ENCODE results near the gene SKOR1. TPM values are rescaled to one million over a fixed set of nuclear protein-coding genes. Genes with fewer than 3 reads are reported as not detected.

The SKOR1 gene
- polyA plus RNA-seq, 1 of the 3 experiments (the other 2 are of a cell fraction) = 0.26 TPM

- DNase-seq = no peak
- TF ChIP-seq POLR2AphosphoS5 (IDR thresholded peaks at IDR 0.05; ENCODE audit: low read depth, low read length) (no peak), ELF1 (IDR thresholded peaks at IDR 0.05) (no peak), TCF12 (IDR thresholded peaks at IDR 0.05) (no peak), RXRA (IDR thresholded peaks at IDR 0.05; ENCODE audit: borderline replicate concordance, low read depth) (no peak)
Measured at GRCh38 chr15:67819636-67820035, 5.7 kb upstream of the SKOR1 start.

GRCh38 chr15:67820122-67820991 is 5.0 kb upstream of the SKOR1 start:
- DNase-seq = no peak
- no peak overlapping the region for H3K9ac ChIP-seq
- H4K20me1 ChIP-seq (ENCODE audit: insufficient read depth) = no peaks in the 10 kb centered on the region
- H3F3A ChIP-seq (replicated peaks; ENCODE audit: insufficient read depth) = no peaks in the 10 kb centered on the region
- H3K4me3 ChIP-seq (ENCODE audit: low read depth in 2 of 2, low read length in 1 of 2) = no peak overlapping the region
- no peaks in the 10 kb centered on the region for H3K79me2 ChIP-seq (ENCODE audit: insufficient read depth)
- H3K4me2 ChIP-seq = no peak overlapping the region
- no peaks in the 10 kb centered on the region for H3K36me3 ChIP-seq (replicated peaks in 1 of 2; ENCODE audit: control insufficient read depth in 1 of 2, insufficient read depth in 2 of 2, low read length in 1 of 2)
- no peak overlapping the region for H2AFZ ChIP-seq (ENCODE audit: low read depth)
- TF ChIP-seq ELF1 (IDR thresholded peaks at IDR 0.05) (no peak), RAD21 (IDR thresholded peaks at IDR 0.05; ENCODE audit: low read length) (no peak), NFIC (IDR thresholded peaks at IDR 0.05; ENCODE audit: borderline replicate concordance) (no peak), NRF1 (IDR thresholded peaks at IDR 0.05; ENCODE audit: low read depth, low read length) (no peak), RXRA (IDR thresholded peaks at IDR 0.05; ENCODE audit: borderline replicate concordance, low read depth) (no peak), RFX5 (IDR thresholded peaks at IDR 0.05; ENCODE audit: low read length) (no peak), MEF2A (IDR thresholded peaks at IDR 0.05; ENCODE audit: borderline replicate concordance, low read depth) (no peak)
- TF ChIP-seq, protein P1, sequence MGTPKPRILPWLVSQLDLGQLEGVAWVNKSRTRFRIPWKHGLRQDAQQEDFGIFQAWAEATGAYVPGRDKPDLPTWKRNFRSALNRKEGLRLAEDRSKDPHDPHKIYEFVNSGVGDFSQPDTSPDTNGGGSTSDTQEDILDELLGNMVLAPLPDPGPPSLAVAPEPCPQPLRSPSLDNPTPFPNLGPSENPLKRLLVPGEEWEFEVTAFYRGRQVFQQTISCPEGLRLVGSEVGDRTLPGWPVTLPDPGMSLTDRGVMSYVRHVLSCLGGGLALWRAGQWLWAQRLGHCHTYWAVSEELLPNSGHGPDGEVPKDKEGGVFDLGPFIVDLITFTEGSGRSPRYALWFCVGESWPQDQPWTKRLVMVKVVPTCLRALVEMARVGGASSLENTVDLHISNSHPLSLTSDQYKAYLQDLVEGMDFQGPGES (IDR thresholded peaks at IDR 0.05; ENCODE audit: low read depth, low read length) = no peak
- TF ChIP-seq, protein P2, sequence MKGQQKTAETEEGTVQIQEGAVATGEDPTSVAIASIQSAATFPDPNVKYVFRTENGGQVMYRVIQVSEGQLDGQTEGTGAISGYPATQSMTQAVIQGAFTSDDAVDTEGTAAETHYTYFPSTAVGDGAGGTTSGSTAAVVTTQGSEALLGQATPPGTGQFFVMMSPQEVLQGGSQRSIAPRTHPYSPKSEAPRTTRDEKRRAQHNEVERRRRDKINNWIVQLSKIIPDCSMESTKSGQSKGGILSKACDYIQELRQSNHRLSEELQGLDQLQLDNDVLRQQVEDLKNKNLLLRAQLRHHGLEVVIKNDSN (IDR thresholded peaks at IDR 0.05; ENCODE audit: borderline replicate concordance, low read depth) = no peak
- CTCF ChIA-PET = interaction anchor here (1.0 to 2.2 kb wide), 3 partner anchors 11 to 363 kb away, joined by 3 to 4 read pairs (median 4); no protein-coding TSS in a partner anchor
- no peaks in the 10 kb centered on the region for H3K9me2 ChIP-seq
- H3K27ac ChIP-seq (ENCODE audit: low read depth in 2 of 2, low read length in 1 of 2) = no peak overlapping the region
- peaks cover 0 to 22% of the 10 kb centered on the region in 2 experiments; a peak in 2 of 4 replicates for H3K4me1 ChIP-seq (ENCODE audit: control insufficient read depth in 1 of 2, insufficient read depth in 2 of 2, low read depth in 1 of 2, low read length in 1 of 2)
- 94% methylated on average over 44 of the region's 50 CpGs for WGBS (ENCODE audit: low lambda C conversion rate)
- H3K27me3 ChIP-seq (ENCODE audit: insufficient read depth) = peaks cover 36% of the 10 kb centered on the region
- H3K9me3 ChIP-seq = no peaks in the 10 kb centered on the region
- POLR2A ChIA-PET = no interaction called here

More at GRCh38 chr15:67819636-67820035, 5.7 kb upstream of the SKOR1 start:
- Histone ChIP-seq H3K79me2 (ENCODE audit: insufficient read depth) (no peaks in the 10 kb centered on the region), H2AFZ (ENCODE audit: low read depth) (no peak overlapping the region), H3K4me3 (ENCODE audit: low read depth in 2 of 2, low read length in 1 of 2) (no peak overlapping the region), H3K4me2 (no peak overlapping the region), H3K4me1 (ENCODE audit: control insufficient read depth in 1 of 2, insufficient read depth in 2 of 2, low read depth in 1 of 2, low read length in 1 of 2) (peaks cover 0 to 20% of the 10 kb centered on the region in 2 experiments; a peak in 2 of 4 replicates), H3K9me2 (no peaks in the 10 kb centered on the region), H4K20me1 (ENCODE audit: insufficient read depth) (no peaks in the 10 kb centered on the region), H3K27me3 (ENCODE audit: insufficient read depth) (peaks cover 31% of the 10 kb centered on the region), H3K9me3 (no peaks in the 10 kb centered on the region), H3F3A (replicated peaks; ENCODE audit: insufficient read depth) (no peaks in the 10 kb centered on the region), H3K36me3 (replicated peaks in 1 of 2; ENCODE audit: control insufficient read depth in 1 of 2, insufficient read depth in 2 of 2, low read length in 1 of 2) (no peaks in the 10 kb centered on the region), H3K27ac (ENCODE audit: low read depth in 2 of 2, low read length in 1 of 2) (no peak overlapping the region), H3K9ac (no peak overlapping the region)
- ChIA-PET CTCF (interaction anchor here (2.2 kb wide), 1 partner anchor 16 kb away, joined by 4 read pairs; no protein-coding TSS in a partner anchor), POLR2A (no interaction called here)
- 92% methylated on average over 13 of the region's 19 CpGs for WGBS (ENCODE audit: low lambda C conversion rate)
